GM04503 (cell line): ENCODE results near the gene RRP12.
A peak's percentile ranks its signal among the peaks of the same experiment; 100 is the strongest.
"Not testable (repeated sequence)": the region's sequence is repeated elsewhere in the genome, so short reads cannot be mapped to it uniquely, and the experiment has no call there.

Experiments
- DNase-seq: peaks from one replicate; pipeline ENCODE4 v3.0.0-alpha.2; 2012; ENCODE audit warnings: low read depth

The RRP12 gene

DNA sequence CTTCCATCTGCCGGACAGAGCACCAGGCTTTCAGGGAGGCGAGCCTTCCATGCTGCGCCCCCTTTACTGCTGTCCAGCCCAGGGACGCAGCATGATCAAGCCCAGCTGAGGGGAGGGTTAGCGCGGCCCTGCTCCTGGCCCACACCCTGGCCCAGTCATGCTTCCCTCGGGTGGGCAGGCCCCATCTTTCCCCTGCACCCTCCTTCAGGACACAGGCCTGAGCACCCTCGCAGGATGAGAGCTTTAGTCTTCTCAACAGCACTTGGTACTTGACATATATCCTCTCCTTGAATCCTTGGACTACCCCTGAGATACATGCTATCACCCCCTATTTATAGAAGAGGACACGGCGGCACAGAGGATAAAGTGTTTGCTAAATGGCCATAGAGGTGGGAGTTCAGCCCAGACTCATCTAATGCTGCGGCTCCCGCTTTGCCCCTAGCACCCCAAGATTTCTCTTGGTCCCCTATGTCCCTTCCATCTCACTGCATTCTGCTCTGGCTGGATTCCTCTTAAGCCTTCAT, 34.0 kb downstream of the RRP12 start:
- DNase-seq: no peak

DNA sequence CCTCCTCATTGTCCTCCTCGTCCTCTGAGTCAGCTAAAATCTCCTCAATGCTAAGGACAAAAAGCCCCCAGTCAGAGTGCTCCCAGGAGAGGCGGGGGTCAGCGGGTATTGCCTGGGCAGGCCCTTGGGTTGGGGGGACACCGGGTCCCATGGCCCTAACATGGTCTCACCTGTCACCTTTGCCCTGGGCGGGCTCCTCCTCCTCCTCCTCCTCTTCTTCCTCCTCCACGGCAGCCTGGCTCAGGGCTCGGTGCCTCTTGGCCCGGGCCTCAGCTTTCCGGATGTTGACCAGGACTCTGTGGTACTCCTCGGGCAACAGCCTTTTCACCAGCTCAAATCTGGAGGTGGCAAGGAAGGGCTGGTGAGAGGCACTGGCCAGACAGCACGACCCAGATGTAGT, 34.6 kb downstream of the RRP12 start:
- no peak for DNase-seq

DNA sequence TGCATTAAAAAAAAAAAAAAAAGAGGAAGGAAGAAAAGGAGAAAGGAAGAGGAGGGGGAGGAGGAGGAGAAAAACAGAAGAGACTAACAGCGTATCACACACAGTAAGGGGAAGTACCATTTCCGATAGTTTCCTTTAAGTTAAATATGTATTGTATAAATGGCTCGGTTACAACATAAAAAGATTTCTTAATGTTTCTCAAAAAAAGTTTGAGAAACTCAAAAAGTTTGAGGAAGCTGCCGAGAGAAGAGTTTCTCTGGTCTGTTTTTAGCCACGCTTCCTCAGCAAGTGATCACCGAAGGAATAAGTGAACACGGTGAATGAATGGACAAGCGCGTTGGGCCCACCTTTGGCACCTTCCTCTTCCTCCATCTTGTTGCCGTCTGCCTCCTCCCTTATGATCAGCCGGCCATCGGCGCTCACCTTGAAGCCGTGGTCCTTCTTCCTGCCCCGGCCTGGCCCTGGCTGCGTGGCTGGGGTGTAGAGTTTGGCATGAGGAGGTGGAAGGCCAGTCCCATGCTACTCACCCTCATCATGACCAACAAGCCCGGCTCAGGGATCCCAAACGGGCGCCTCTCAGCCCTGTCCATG, 35.3 kb downstream of the RRP12 start:
- no peak for DNase-seq

DNA sequence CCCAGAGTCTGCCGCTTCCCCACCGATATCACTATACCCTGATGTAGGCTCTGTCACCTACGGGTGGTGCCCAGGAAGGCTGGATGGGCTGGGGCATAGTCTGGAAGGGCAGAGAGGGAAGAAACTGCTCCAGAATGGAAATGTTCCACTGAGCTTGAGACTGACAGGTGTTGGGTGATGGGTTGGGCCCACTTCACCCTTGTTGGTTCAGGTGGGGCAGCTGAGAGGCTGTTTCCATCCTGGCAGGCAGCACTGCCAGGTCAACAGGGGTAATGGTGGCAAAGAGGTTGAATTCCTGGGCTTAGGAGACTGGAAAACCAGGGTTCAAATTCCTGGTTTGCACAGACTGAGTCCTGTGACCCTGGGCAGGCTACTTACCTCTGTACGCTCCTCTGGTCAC, 38.1 kb downstream of the RRP12 start:
- no peak for DNase-seq

DNA sequence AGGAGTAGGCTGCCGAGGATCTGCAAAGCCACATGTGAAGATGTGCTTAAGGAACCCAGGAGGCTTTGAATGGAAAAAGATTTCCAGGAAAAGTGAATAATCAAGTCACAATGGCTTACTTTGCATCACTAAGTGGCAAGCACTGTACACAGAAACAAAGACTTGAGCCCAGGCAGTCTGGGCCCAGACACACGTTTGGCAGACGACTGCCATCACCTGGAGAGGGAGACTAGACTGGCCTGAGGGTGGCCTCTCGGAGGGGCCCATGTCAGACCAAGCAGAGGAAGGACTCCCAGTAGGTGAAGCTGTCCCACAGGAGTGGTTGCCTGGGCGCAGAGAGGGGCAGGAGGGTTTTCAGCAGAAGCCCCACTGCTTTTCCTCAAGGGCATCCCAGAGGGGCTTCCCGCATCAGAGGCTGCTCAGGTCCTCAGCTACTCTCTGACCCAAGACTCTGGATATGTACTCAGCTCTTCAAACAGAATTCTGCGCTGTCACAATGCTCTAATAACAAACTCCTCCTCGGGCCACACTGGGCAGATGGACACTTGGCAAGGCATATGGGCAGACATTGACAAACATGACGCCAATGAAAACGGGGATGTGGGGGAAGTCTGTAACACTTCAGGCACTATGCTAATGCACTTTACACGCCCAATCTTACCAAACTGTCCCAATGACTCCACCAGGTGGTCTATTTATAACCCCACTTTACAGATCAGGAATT, 38.7 kb downstream of the RRP12 start:
- DNase-seq: no peak

DNA sequence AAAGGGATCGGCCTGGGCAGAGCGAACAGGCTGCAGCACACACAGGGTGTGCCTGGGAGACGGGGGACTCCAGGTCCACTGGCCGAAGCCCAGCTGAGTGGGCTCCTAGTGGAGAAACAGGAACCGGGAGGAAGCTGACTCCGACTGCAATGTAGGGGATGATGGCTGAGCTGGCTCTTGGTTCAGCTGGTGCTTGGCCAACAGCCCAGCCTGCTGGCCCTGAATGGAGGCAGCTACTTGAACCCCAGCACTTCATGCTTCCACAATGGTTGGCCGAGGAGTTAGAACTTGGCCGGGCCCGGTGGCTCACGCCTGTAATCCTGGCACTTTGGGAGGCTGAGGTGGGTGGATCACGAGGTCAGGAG, 39.6 kb downstream of the RRP12 start:
- no peak for DNase-seq

DNA sequence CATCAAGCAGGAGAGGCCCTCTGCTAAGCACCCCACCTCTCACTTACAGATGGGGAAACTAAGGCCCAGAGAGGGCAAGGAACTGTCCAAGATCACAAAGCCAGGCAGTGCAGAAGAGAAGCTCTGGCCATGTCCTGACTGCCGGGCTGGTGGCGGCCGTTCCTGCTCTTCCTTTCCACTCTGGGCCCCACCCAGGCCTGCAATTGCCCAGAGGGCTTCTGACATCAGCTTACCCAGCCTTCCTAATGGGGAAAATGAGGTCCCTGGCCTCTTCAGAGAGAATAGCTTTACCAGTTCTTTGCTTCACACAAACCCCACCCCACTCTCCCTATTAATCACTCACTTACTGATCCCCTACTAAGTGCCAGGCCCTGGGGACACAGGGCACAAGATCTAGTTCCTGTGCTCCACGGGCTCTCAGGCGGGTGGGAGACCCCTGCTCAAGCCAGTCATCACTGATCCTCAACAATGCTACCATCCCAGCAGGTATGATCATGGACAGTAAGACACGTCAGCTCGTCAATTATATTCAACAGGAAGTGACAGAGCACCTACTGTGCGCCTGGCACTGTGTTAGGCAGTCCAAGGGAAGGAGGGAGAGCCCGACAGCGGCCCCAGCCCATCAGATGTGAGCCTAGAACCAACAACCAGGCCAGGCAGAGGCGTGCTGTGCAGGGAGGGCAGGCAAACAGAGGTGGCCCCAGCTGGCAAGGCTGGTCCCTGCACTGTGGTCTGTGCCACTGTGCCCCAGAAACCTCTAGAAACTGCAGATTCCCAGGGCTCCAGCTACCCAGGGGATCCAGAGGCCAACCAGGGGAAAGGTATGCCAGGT, 40.2 kb downstream of the RRP12 start:
- DNase-seq: no peak

DNA sequence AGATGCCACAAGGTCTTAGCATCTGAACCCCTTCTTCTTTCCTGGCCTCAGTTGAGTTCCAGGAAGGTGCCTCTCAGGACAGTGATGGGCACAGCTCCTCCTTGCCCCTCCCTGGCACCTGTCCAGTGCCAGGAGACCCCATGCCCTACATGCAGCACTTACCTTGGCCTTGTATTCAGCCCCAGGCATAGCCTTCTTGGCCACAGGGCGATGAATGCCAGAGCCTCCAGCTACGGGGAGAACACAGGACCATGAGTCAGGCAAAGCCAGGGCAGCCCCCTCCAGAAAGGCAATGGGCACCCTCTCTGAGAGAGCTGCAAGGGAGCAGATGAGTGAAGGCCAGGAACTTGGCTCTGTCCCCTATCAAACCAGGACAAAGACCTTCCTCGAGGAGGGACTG, 42.4 kb downstream of the RRP12 start:
- DNase-seq: no peak

DNA sequence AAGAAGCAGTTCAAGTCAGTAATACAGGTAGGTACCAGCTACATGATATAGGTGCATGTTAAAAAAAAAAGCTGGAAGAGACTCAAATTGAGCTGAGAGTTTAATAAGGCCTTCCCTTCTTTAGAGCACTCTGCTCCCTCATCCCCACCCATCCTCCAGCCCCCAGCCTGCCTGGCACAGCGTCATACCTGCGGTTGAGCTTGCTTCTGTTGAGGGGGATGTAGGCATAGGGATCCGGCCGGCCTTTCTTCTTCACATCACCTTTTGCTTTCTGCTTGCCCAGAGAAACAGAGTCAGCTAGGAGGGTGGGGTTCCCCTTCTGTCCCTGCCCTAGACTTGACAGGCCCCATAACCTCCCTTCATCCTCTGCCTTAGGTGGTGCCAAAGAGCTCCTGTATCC, 42.8 kb downstream of the RRP12 start:
- no peak for DNase-seq

DNA sequence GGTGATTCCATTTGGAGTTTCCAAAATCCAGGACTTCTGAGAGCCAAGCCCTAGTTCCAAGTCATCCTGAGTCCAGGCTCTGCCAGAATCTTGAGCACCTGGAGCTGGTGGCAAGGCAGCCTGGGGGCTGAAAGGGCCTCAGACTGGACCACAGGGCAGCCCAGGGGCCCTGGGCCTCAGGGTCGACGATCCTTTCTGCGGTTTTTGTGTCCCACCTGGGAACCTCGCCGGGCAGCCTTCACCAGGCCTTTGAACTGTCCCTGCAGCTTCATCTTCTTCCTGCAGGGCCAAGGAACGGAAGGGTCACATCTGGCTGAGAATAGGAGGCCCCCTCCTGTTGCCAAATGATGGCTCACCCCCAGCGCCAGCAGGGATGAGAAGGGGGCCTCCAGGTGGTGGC, 44.2 kb downstream of the RRP12 start:
- no peak for DNase-seq

DNA sequence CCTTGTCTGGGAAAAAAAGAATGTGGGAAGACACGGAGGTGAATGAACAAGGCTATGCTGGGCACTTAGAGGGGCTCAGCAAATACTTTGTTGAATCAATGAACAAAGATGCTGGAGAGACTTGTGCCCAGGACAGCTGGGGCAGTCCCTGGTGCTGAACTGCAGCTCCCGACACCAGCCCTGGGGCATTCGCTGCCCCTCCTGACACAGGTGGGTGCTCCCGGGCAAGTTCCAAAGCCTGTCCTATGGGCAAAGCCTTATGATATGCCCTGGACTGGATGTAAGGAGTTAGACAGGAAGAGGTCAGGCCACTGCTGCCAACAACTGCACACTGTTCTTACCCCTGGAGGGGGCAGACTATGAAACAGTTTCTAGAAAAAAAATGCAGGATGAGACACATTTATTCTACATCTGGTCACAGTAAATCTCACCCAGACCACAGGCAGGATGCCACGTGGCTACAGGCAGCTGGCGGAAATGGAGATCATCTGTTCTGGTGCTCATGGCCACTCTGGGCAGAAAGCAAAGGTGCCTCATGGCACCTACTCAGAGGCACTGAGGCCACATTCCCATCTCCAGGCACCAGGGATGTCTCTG, 44.7 kb downstream of the RRP12 start:
- DNase-seq: peak; percentile 37

DNA sequence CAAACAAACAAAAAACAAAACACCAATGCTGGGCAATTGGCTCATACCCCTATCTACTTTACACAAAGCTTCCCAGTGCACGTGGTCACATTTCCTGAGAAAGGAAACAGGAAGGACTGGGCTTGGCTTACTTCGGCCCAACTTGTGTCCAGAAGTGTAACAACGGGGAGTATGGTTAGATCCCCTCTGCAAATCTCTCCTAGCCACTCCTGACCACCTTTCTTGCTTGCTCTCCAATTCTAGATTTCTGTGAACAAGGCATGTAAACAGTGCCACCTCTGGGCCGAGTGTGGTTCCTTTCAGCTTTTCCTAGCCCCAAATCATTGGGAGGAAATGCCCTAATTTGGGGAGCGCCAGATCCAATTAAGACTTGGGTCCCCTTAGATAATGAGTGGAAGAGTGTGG, 45.6 kb downstream of the RRP12 start:
- no peak for DNase-seq

DNA sequence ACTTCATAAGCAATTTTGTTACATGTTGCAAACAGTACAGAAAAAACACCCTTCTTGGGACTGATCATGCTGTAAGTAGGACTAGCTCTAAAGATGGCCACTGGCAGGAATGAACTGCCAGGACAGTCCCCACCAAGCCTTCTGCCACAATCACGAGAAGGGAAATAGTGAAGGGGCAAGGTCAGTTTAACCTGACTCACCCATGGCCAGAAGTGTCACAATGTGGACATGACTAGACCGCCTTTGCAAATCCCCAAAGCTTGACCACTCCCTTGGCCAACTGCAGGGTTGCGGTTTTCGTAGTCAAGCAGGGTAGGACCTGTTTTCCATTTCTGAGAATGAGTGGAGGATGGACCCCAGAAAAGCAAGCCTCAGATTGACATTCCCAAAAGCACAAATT, 47.2 kb downstream of the RRP12 start:
- no peak for DNase-seq

DNA sequence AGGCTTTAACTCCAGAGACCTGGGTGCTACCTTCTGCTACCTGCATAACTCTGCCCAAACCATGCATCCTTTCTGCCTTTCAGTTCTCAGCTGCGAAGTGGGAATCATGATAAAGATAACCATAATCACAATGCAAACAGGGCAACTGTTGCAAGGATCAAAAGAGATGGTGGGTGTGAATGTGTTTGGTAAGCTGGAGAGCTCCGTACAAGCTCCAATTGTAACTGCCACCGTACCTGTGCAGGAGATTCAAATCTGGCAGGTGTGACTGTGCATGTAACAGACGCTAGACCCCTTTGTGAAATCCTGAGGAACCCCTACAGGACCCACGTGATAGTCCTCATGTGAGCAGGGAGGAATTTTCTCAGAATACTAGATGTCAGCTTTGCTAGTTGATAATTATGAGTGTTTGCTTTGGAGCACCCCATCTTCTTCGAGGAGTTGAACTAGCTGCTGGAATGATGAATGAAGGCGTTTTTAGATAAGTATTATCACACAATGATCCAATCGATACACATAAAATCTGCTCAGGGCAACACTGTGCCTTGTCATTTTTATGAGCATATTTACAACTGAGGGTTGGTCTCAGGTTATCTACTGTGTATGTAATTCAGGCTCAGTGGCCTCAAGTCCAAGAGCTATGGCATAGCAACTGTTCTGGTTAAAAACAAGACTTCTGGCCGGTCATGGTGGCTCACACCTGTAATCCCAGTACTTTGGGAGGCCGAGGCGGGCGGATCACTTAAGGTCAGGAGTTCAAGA, 51.2 kb downstream of the RRP12 start:
- DNase-seq: no peak

DNA sequence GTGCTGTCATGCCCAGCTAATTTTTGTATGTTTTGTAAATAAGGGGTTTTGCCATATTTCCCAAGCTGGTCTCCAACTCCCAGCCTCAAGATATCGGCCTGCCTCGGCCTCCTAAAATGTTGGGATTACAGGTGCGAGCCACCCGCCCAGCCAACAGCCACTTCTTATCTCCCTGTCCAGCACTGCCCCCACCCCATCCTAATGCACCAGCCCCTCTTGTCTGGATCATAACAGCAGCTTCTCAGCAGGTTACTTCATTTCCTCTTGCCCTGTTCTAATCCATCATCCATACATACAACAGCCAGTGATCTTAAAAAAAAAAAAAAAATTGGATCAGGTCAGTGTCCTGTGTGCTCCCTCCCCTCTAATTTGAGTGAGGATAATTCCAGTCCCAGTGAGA, 53.8 kb downstream of the RRP12 start:
- DNase-seq: no peak

DNA sequence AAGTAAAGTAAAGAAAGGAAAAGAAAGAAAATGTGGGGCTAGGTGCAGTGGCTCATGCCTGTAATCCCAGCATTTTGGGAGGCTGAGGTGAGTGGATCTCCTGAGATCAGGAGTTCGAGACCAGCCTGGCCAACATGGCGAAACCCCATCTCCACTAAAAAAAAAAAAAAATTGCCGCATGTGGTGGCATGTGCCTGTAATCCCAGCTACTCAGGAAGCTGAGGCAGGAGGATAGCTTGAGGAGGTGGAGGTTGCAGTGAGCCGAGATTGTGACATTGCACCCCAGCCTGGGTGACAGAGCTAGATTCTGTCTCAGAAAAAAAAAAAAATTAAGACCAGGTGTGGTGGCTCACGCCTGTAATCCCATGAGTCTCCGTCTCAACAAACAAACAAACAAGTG, 57.5 kb downstream of the RRP12 start:
- not testable (repeated sequence) for DNase-seq

DNA sequence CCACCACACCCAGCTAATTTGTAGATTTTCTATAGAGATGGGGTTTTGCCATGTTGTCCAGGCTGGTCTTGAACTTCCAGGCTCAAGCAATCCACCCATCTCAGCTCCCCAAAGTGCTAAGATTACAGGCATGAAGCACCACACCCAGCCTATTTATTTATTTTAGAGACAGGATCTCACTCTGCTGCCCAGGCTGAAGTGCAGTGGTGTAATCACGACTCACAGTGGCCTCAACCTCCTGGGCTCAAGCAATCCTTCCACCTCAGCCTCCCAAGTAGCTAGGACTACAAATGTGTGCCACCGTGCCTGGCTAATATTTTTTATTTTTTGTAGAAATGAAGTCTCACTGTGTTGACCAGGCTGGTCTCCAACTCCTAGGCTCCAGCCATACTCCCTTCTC, 59.7 kb downstream of the RRP12 start:
- no peak for DNase-seq

DNA sequence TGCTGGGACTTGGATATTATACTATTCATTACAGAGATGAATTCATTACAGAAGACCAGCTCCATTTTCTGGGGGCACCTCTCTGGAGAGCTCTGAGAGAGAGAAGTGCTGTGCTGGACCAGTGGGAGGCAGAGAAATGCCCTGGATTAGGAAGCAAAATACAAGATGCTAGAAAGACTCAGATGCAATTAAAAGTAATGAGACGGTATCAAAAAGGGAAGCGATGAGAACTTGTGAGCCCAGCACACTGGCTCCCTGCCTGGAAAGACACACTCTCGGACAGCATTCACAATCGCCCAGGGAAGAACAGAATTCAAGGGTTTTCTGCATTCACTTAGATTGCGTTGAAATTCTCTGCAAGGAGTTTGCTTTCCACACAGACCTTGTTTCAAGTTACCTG, 63.1 kb downstream of the RRP12 start:
- no peak for DNase-seq

DNA sequence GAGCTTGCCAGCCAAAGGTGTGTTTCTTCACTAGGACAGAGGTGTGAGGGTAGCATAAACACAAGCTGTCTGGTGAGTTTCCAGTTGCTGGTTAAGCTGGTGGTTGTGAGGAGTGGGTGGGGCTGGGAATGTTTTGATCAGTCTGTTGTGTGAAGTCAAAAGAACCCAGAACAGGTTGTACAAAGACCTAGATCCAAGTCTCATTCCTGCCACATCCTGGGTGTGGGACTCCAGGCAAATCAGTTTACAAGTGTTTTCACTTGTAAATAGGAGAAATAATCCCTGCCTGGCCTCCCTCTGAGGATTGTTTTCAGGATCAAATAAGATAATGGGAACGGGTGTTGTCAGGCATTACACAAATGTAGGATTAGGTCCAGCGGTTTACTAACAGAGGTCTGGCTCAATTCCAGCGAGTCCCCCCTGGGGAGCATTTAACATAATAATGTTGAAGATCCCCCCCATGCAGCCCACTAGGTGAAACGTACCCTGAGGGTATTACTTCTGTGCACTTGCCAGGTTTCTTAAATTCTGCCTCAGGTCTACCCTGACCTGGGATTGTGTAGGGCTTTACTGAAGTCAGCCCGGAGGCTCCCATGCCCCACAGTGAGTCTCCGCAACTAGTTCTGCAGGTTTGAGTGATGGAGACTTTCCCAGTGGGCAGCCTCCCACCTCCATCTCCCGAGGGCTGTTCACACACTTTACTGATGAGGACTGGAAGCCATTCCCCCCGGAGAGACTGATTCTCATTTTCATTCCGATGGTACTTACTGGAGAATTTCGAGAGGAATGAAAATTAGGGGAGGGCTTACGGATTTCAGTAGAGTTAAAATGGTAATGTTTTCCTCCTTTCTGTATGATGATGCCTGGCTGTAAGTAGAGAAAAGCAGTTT, 64.0 kb downstream of the RRP12 start:
- DNase-seq: no peak

DNA sequence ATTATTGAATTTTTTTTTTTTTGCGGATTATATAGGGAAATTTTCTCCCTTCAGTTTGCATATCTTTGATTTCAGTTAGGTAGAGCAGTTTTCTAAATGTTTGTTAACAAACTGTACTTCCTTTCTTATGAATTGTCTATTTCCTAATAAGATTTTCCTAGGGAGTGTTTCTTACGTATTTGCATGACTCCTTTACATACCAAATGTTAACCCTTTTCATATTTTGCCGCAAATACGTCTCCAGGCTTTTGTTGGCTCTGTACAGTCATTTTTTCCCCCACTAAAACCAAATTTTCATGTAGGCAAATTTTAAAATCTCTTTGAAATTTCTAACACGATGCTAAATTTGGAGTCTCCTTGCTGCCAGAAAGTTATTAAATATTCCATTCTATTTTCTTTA, 64.7 kb downstream of the RRP12 start:
- no peak for DNase-seq

DNA sequence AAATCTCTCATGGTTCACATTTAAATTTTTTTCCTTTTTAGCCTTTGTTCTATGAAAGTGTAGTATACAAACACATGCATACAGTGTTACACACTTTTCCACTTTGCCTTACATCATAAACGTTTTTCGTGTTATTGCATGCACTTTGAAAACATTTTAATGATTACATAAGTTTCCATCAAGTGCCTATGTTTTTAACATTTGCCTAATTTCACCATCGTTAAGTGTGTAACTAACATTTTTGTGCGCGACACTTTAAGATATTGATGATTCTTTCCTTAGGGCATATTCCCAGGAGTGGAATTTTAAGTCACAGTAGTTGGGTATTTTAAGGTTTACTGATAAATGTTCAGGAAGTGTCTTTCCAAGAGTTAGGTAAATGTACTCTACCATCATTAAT, 65.1 kb downstream of the RRP12 start:
- no peak for DNase-seq
